Activated T-helper 2 cell treated with anti-CD3 and anti-CD28 coated beads, Interferon-gamma antibody, Interleukin-2, Interleukin-4, amounts not matched to agents 10 μg/mL and 5 μg/mL and 100 μg/mL, durations not matched to agents 14 hours and 24 hours and 36 hours (primary cell): Measurements from ENCODE around the gene E4F1. TPM values are rescaled to one million over a fixed set of nuclear protein-coding genes. Genes with fewer than 3 reads are reported as not detected.
"Not testable (repeated sequence)": the region's sequence is repeated elsewhere in the genome, so short reads cannot be mapped to it uniquely, and the experiment has no call there.

ENCODE experiments used
- DNase-seq: peaks from one replicate; pipeline ENCODE4 v3.0.0; 2021; ENCODE audit warnings: low spot score
- H3K27ac Mint-ChIP-seq: one replicate; pipeline ENCODE4 v1.8.0; 2021; ENCODE audit warnings: mixed read lengths
- H3K27me3 Mint-ChIP-seq: one replicate; pipeline ENCODE4 v1.8.0; 2021; ENCODE audit warnings: low read depth, mixed read lengths
- H3K36me3 Mint-ChIP-seq: one replicate; pipeline ENCODE4 v1.8.0; 2021; ENCODE audit warnings: low read depth, mixed read lengths
- H3K4me1 Mint-ChIP-seq: one replicate; pipeline ENCODE4 v1.8.0; 2021; ENCODE audit warnings: low read depth, mixed read lengths
- H3K4me3 Mint-ChIP-seq: one replicate; pipeline ENCODE4 v1.8.0; 2021; ENCODE audit warnings: low read depth, mild to moderate bottlenecking, moderate library complexity, mixed read lengths
- H3K9me3 Mint-ChIP-seq: one replicate; pipeline ENCODE4 v1.8.0; 2021; ENCODE audit warnings: mixed read lengths
- intact Hi-C: fragments of 100-400 bp; cut with micrococcal nuclease; formaldehyde crosslinking; loops from one replicate; pipeline ENCODE4 v1.15.1; 2023
- total RNA-seq: library from RNA; stranded (reverse); gene quantifications from 2 replicates; pipeline ENCODE4 v1.2.3, GENCODE V29; 2022

E4F1 gene
- total RNA-seq, 1 donor from 2014 or later = 29.3 TPM

GRCh38 chr16:2251296-2252111 is 28.1 kb downstream of the E4F1 start, which contains the start of gene ECI1:
Gene ECI1 (minus strand): TSS chr16:2251587. CDS start chr16:2251566, 21 bp downstream.
- peaks cover 1% of the 10 kb centered on the region for H3K4me1 Mint-ChIP-seq
- no peaks in the 10 kb centered on the region for H3K27me3 Mint-ChIP-seq
- intact Hi-C loops = loop anchor here (1.0 to 10.0 kb wide), 2 partner anchors 17 to 227 kb away; partner anchors contain the start of genes NHERF2 and RNPS1
- peak within 1 kb of the TSS; percentile 91 for H3K27ac Mint-ChIP-seq
- H3K4me3 Mint-ChIP-seq = peak within 1 kb of the TSS; percentile 91
- H3K9me3 Mint-ChIP-seq = no peaks in the 10 kb centered on the region
- peak; percentile 81 for DNase-seq
- H3K36me3 Mint-ChIP-seq = peaks cover 39% of the 10 kb centered on the region

GRCh38 chr16:2252806-2253148 is 29.4 kb downstream of the E4F1 start:
- Mint-ChIP-seq H3K27ac (peak overlapping the region; percentile 49), H3K36me3 (peaks cover 50% of the 10 kb centered on the region), H3K4me1 (peaks cover 1% of the 10 kb centered on the region), H3K4me3 (no peak overlapping the region), H3K9me3 (no peaks in the 10 kb centered on the region), H3K27me3 (no peaks in the 10 kb centered on the region)
- DNase-seq = no peak
- intact Hi-C loops = loop anchor here (10.0 kb wide), 1 partner anchor 228 kb away; the partner anchor contains the start of gene NHERF2

GRCh38 chr16:2253293-2253692 is 29.9 kb downstream of the E4F1 start:
- intact Hi-C loops = loop anchor here (10.0 kb wide), 1 partner anchor 228 kb away; the partner anchor contains the start of gene NHERF2
- no peaks in the 10 kb centered on the region for H3K9me3 Mint-ChIP-seq
- peaks cover 1% of the 10 kb centered on the region for H3K4me1 Mint-ChIP-seq
- no peaks in the 10 kb centered on the region for H3K27me3 Mint-ChIP-seq
- no peak for DNase-seq
- peaks cover 55% of the 10 kb centered on the region for H3K36me3 Mint-ChIP-seq
- no peak overlapping the region for H3K27ac Mint-ChIP-seq
- H3K4me3 Mint-ChIP-seq = no peak overlapping the region

- Mint-ChIP-seq H3K4me1 (peaks cover 3% of the 10 kb centered on the region), H3K36me3 (peaks cover 76% of the 10 kb centered on the region), H3K4me3 (no peak overlapping the region), H3K9me3 (no peaks in the 10 kb centered on the region), H3K27ac (peak overlapping the region; percentile 25), H3K27me3 (no peaks in the 10 kb centered on the region)
- intact Hi-C loops = loop anchor here (10.0 kb wide), 1 partner anchor 232 kb away; the partner anchor contains the start of gene NHERF2
- no peak for DNase-seq
Observed at GRCh38 chr16:2256531-2257140, 33.2 kb downstream of the E4F1 start.

GRCh38 chr16:2257726-2258125 is 34.3 kb downstream of the E4F1 start:
- H3K36me3 Mint-ChIP-seq = peaks cover 81% of the 10 kb centered on the region
- intact Hi-C loops = loop anchor here (10.0 kb wide), 1 partner anchor 233 kb away; the partner anchor contains the start of gene NHERF2
- no peaks in the 10 kb centered on the region for H3K9me3 Mint-ChIP-seq
- DNase-seq = no peak
- H3K27ac Mint-ChIP-seq = no peak overlapping the region
- no peak overlapping the region for H3K4me3 Mint-ChIP-seq
- H3K4me1 Mint-ChIP-seq = peaks cover 8% of the 10 kb centered on the region
- H3K27me3 Mint-ChIP-seq = no peaks in the 10 kb centered on the region

GRCh38 chr16:2258530-2258929 is 35.1 kb downstream of the E4F1 start:
- DNase-seq, H3K27ac Mint-ChIP-seq, H3K27me3 Mint-ChIP-seq, H3K4me1 Mint-ChIP-seq, H3K9me3 Mint-ChIP-seq, H3K4me3 Mint-ChIP-seq: not testable (repeated sequence)
- intact Hi-C loops = loop anchor here (10.0 kb wide), 1 partner anchor 234 kb away; the partner anchor contains the start of gene NHERF2
- H3K36me3 Mint-ChIP-seq = peaks cover 80% of the 10 kb centered on the region

GRCh38 chr16:2260250-2260649 is 36.9 kb downstream of the E4F1 start:
- intact Hi-C loops = loop anchor here (10.0 kb wide), 1 partner anchor 255 kb away; the partner anchor contains the start of gene ATP6V0C
- peaks cover 17% of the 10 kb centered on the region for H3K4me1 Mint-ChIP-seq
- H3K9me3 Mint-ChIP-seq = no peaks in the 10 kb centered on the region
- no peak overlapping the region for H3K27ac Mint-ChIP-seq
- no peaks in the 10 kb centered on the region for H3K27me3 Mint-ChIP-seq
- H3K36me3 Mint-ChIP-seq = peaks cover 85% of the 10 kb centered on the region
- DNase-seq = no peak
- H3K4me3 Mint-ChIP-seq = no peak overlapping the region

- peaks cover 81% of the 10 kb centered on the region for H3K36me3 Mint-ChIP-seq
Observed at GRCh38 chr16:2263026-2263425, 39.6 kb downstream of the E4F1 start.

GRCh38 chr16:2266887-2267286 is 43.5 kb downstream of the E4F1 start:
- not testable (repeated sequence) for H3K27me3 Mint-ChIP-seq, H3K9me3 Mint-ChIP-seq
- intact Hi-C loops = loop anchor here (5.0 to 10.0 kb wide), 2 partner anchors 160 to 248 kb away; partner anchors contain the start of genes ATP6V0C and CCNF
- H3K4me3 Mint-ChIP-seq = peak overlapping the region; percentile 89
- peak; percentile 31 for DNase-seq
- H3K27ac Mint-ChIP-seq = peak overlapping the region; percentile 83
- H3K4me1 Mint-ChIP-seq = peaks cover 35% of the 10 kb centered on the region
- H3K36me3 Mint-ChIP-seq = peaks cover 54% of the 10 kb centered on the region

More at GRCh38 chr16:2263026-2263425, 39.6 kb downstream of the E4F1 start:
- H3K4me1 Mint-ChIP-seq = peaks cover 30% of the 10 kb centered on the region
- H3K9me3 Mint-ChIP-seq, H3K4me3 Mint-ChIP-seq, DNase-seq, H3K27ac Mint-ChIP-seq, H3K27me3 Mint-ChIP-seq: not testable (repeated sequence)
- intact Hi-C loops = loop anchor here (10.0 kb wide), 1 partner anchor 252 kb away; the partner anchor contains the start of gene ATP6V0C

GRCh38 chr16:2267505-2267912 is 44.1 kb downstream of the E4F1 start:
- intact Hi-C loops = loop anchor here (5.0 to 10.0 kb wide), 2 partner anchors 160 to 247 kb away; partner anchors contain the start of genes ATP6V0C and CCNF
- Mint-ChIP-seq H3K36me3 (peaks cover 47% of the 10 kb centered on the region), H3K4me1 (peaks cover 32% of the 10 kb centered on the region), H3K27ac (peak overlapping the region; percentile 98), H3K4me3 (peak overlapping the region; percentile 89)
- H3K27me3 Mint-ChIP-seq, H3K9me3 Mint-ChIP-seq, DNase-seq: not testable (repeated sequence)

- Mint-ChIP-seq H3K4me3 (peak within 1 kb of the TSS; percentile 89), H3K27ac (peak within 1 kb of the TSS; percentile 98), H3K36me3 (peaks cover 42% of the 10 kb centered on the region), H3K4me1 (peaks cover 29% of the 10 kb centered on the region), H3K9me3 (no peaks in the 10 kb centered on the region), H3K27me3 (no peaks in the 10 kb centered on the region)
- intact Hi-C loops = loop anchor here (1.0 to 10.0 kb wide), 4 partner anchors 17 to 247 kb away; partner anchors contain the start of genes ATP6V0C, CCNF, E4F1 and ECI1
- DNase-seq = peak; percentile 97
Observed at GRCh38 chr16:2267913-2268666, 44.7 kb downstream of the E4F1 start, which contains the start of gene RNPS1. Gene RNPS1 (minus strand): TSS chr16:2268126. CDS start chr16:2264643, 3,483 bp downstream.

- peaks cover 24% of the 10 kb centered on the region for H3K36me3 Mint-ChIP-seq
- no peaks in the 10 kb centered on the region for H3K9me3 Mint-ChIP-seq
- H3K4me3 Mint-ChIP-seq = peak overlapping the region; percentile 89
- H3K4me1 Mint-ChIP-seq = peaks cover 22% of the 10 kb centered on the region
- H3K27me3 Mint-ChIP-seq = no peaks in the 10 kb centered on the region
- intact Hi-C loops = no loop called here
- no peak for DNase-seq
- no peak overlapping the region for H3K27ac Mint-ChIP-seq
Observed at GRCh38 chr16:2270070-2270462, 46.7 kb downstream of the E4F1 start.
